Neural cell (in vitro differentiated cells): Measurements from ENCODE around the gene SEC24D. TPM values are rescaled to one million over a fixed set of nuclear protein-coding genes. Genes with fewer than 3 reads are reported as not detected.

ENCODE experiments used
- H2AFZ ChIP-seq: fragments of 200-600, 300-800 bp; sonication (generic), shearing (Covaris generic); 2 replicates; pipeline ENCODE4 v1.6.0; 2014; ENCODE audit warnings: low read depth, mild to moderate bottlenecking, antibody characterized with exemption, low read length, moderate library complexity
- H3F3A ChIP-seq: fragments of 200-600 bp; shearing (Covaris generic); 2 replicates; pipeline ENCODE4 v1.6.1; 2016; ENCODE audit warnings: mild to moderate bottlenecking, moderate library complexity, mixed read lengths, antibody characterized with exemption, low read length; ENCODE audit not compliant: insufficient read depth, poor library complexity, severe bottlenecking
- H3K27ac ChIP-seq: fragments of 200-600, 300-800 bp; sonication (generic), shearing (Covaris generic); 2 replicates; pipeline ENCODE4 v1.5.1; 2014; ENCODE audit warnings: mild to moderate bottlenecking, low read length, moderate library complexity
- H3K27me3 ChIP-seq: fragments of 300-800, 200-600 bp; sonication (generic), shearing (Covaris generic); 2 replicates; pipeline ENCODE4 v1.6.0; 2014; ENCODE audit warnings: mild to moderate bottlenecking, low read depth, low read length, moderate library complexity; ENCODE audit not compliant: insufficient read depth
- H3K36me3 ChIP-seq: fragments of 300-800, 200-600 bp; sonication (generic), shearing (Covaris generic); 2 replicates; pipeline ENCODE4 v1.5.1; 2014; ENCODE audit warnings: mild to moderate bottlenecking, antibody characterized with exemption, low read length, moderate library complexity; ENCODE audit not compliant: insufficient read depth
- H3K4me2 ChIP-seq: fragments of 300-800, 200-600 bp; sonication (generic), shearing (Covaris generic); 2 replicates; pipeline ENCODE4 v1.6.0; 2014; ENCODE audit warnings: mild to moderate bottlenecking, low read length
- H3K4me3 ChIP-seq: fragments of 300-800, 200-600 bp; sonication (generic), shearing (Covaris generic); 2 replicates; pipeline ENCODE4 v1.5.1; 2014; ENCODE audit warnings: mild to moderate bottlenecking, low read length, moderate library complexity
- H3K79me2 ChIP-seq: fragments of 200-600 bp; shearing (Covaris generic); replicated peaks from 2 replicates; pipeline ENCODE4 v1.6.0; 2014; ENCODE audit warnings: mild to moderate bottlenecking, low read length, moderate library complexity; ENCODE audit not compliant: insufficient read depth
- H3K9ac ChIP-seq: fragments of 300-800, 200-600 bp; sonication (generic), shearing (Covaris generic); 2 replicates; pipeline ENCODE4 v1.6.1; 2016; ENCODE audit warnings: mild to moderate bottlenecking, low read length, mixed read lengths
- H3K9me2 ChIP-seq: fragments of 200-600 bp; shearing (Covaris generic); 2 replicates; pipeline ENCODE4 v1.6.1; 2016; ENCODE audit warnings: mild to moderate bottlenecking, low read length, mixed read lengths; ENCODE audit not compliant: insufficient read depth
- H3K9me3 ChIP-seq: fragments of 200-600, 300-800 bp; sonication (generic), shearing (Covaris generic); 2 replicates; pipeline ENCODE4 v1.6.1; 2016; ENCODE audit warnings: mild to moderate bottlenecking, mixed run types, low read length, moderate library complexity, mixed read lengths
- H4K20me1 ChIP-seq: fragments of 200-600 bp; shearing (Covaris generic); 2 replicates; pipeline ENCODE4 v1.6.1; 2016; ENCODE audit warnings: mild to moderate bottlenecking, mixed run types; ENCODE audit not compliant: insufficient read depth
- CTCF ChIP-seq: fragments of 450-650 bp; IDR thresholded peaks from 2 replicates; pipeline ENCODE4 v1.5.1; 2014; ENCODE audit warnings: antibody characterized with exemption, mild to moderate bottlenecking, moderate library complexity; ENCODE audit not compliant: poor library complexity, severe bottlenecking
- EP300 ChIP-seq: fragments of 450-650 bp; conservative IDR thresholded peaks from 2 replicates; pipeline ENCODE4 v1.6.1; 2014; ENCODE audit warnings: antibody characterized with exemption, mild to moderate bottlenecking, moderate library complexity; ENCODE audit not compliant: poor library complexity, severe bottlenecking
- EZH2 ChIP-seq: fragments of 200-600, 300-800 bp; shearing (Covaris generic), sonication (generic); IDR thresholded peaks from 2 replicates; pipeline ENCODE4 v1.6.1; 2014; ENCODE audit warnings: antibody characterized with exemption, low read length, borderline replicate concordance, mild to moderate bottlenecking; ENCODE audit not compliant: insufficient read depth, poor library complexity, severe bottlenecking
- MXI1 ChIP-seq: fragments of 450-650 bp; conservative IDR thresholded peaks from 2 replicates; pipeline ENCODE4 v1.6.1; 2014; ENCODE audit warnings: antibody characterized with exemption, mild to moderate bottlenecking; ENCODE audit not compliant: poor library complexity, severe bottlenecking
- POLR2AphosphoS5 ChIP-seq: IDR thresholded peaks from 2 replicates; pipeline ENCODE4 v1.6.1; 2012
- RAD21 ChIP-seq: fragments of 450-650 bp; conservative IDR thresholded peaks from 2 replicates; pipeline ENCODE4 v1.6.1; 2014; ENCODE audit warnings: antibody characterized with exemption, mild to moderate bottlenecking, moderate library complexity
- SMC3 ChIP-seq: fragments of 450-650 bp; conservative IDR thresholded peaks from 2 replicates; pipeline ENCODE4 v1.6.1; 2014; ENCODE audit warnings: antibody characterized with exemption, mild to moderate bottlenecking, moderate library complexity; ENCODE audit not compliant: poor library complexity
- TAF1 ChIP-seq: IDR thresholded peaks from 2 replicates; pipeline ENCODE4 v1.6.1; 2012; ENCODE audit warnings: low read depth
- polyA plus RNA-seq: library from polyadenylated mRNA; depleted of rRNA; stranded (reverse); fragments of >200 nt; gene quantifications from 2 replicates; pipeline ENCODE4 v1.2.3, GENCODE V29; 2014
- TF ChIP-seq, protein P1 (sequence below): IDR thresholded peaks from 2 replicates; pipeline ENCODE4 v1.6.1; 2012; ENCODE audit warnings: borderline replicate concordance

SEC24D gene
- polyA plus RNA-seq, 1 donor from 2014 or later, result 7.8 TPM

DNA sequence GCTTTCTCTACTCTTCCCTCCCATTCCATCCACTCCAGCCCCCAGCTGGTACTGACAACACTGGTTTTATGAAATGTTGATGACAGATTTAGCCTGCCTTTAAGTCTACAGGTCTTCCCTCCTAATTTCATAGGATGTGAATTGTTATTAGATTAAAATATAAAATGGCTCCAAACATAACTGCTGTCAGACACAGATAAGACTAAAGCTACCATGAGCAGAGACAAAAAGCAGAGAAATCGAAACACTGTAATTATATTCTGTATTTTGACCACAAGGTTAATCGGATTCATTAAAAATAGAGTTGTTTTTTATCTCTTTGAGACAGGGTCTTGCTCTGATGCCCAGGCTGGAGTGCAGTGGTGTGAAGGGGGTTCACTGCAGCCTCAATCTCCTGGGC is 28.3 kb downstream of the SEC24D start:
- Histone ChIP-seq H4K20me1 (no peaks in the 10 kb centered on the region), H3K79me2 (no peaks in the 10 kb centered on the region), H3K9ac (no peak overlapping the region), H3F3A (no peaks in the 10 kb centered on the region), H2AFZ (no peak overlapping the region), H3K36me3 (no peaks in the 10 kb centered on the region), H3K27ac (no peak overlapping the region), H3K9me2 (no peaks in the 10 kb centered on the region), H3K27me3 (no peaks in the 10 kb centered on the region), H3K9me3 (no peaks in the 10 kb centered on the region), H3K4me2 (no peak overlapping the region), H3K4me3 (no peak overlapping the region)
- no peak for TF ChIP-seq CTCF
- no peak for TF ChIP-seq MXI1
- no peak for TF ChIP-seq EP300
- TF ChIP-seq POLR2AphosphoS5, result no peak
- no peak for TF ChIP-seq TAF1
- TF ChIP-seq EZH2, result no peak
- no peak for TF ChIP-seq SMC3
- TF ChIP-seq RAD21, result no peak
- TF ChIP-seq, protein P1, sequence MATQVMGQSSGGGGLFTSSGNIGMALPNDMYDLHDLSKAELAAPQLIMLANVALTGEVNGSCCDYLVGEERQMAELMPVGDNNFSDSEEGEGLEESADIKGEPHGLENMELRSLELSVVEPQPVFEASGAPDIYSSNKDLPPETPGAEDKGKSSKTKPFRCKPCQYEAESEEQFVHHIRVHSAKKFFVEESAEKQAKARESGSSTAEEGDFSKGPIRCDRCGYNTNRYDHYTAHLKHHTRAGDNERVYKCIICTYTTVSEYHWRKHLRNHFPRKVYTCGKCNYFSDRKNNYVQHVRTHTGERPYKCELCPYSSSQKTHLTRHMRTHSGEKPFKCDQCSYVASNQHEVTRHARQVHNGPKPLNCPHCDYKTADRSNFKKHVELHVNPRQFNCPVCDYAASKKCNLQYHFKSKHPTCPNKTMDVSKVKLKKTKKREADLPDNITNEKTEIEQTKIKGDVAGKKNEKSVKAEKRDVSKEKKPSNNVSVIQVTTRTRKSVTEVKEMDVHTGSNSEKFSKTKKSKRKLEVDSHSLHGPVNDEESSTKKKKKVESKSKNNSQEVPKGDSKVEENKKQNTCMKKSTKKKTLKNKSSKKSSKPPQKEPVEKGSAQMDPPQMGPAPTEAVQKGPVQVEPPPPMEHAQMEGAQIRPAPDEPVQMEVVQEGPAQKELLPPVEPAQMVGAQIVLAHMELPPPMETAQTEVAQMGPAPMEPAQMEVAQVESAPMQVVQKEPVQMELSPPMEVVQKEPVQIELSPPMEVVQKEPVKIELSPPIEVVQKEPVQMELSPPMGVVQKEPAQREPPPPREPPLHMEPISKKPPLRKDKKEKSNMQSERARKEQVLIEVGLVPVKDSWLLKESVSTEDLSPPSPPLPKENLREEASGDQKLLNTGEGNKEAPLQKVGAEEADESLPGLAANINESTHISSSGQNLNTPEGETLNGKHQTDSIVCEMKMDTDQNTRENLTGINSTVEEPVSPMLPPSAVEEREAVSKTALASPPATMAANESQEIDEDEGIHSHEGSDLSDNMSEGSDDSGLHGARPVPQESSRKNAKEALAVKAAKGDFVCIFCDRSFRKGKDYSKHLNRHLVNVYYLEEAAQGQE, result no peak

DNA sequence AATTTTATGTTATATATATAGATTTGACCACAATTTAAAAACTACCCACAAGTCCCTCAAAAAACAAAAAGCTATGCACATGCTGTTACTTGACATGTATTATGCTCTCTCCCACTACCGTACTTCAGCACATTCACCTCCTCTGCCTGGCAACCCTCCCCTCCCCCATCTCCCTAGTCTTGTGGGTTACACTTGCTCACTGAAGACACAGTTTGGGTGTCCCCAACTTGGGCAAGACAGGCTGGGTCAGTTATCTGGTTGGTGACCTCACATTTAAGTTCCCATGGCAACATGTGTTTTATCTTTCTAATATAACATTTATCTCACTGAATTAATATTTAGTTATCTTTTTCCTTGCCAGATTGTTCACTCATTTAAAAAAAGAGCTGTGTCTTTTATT is 32.7 kb downstream of the SEC24D start:
- Histone ChIP-seq H3F3A (no peaks in the 10 kb centered on the region), H3K36me3 (no peaks in the 10 kb centered on the region), H3K4me3 (no peak overlapping the region), H4K20me1 (no peaks in the 10 kb centered on the region), H2AFZ (no peak overlapping the region), H3K9me3 (no peaks in the 10 kb centered on the region), H3K79me2 (no peaks in the 10 kb centered on the region), H3K9me2 (no peaks in the 10 kb centered on the region), H3K27me3 (no peaks in the 10 kb centered on the region), H3K4me2 (no peak overlapping the region), H3K27ac (no peak overlapping the region), H3K9ac (no peak overlapping the region)
- TF ChIP-seq, protein P1, result no peak
- TF ChIP-seq SMC3 (no peak), POLR2AphosphoS5 (no peak), EZH2 (no peak), RAD21 (no peak), MXI1 (no peak), EP300 (no peak), TAF1 (no peak), CTCF (no peak)
